SH-SY5Y (cell line): ENCODE data around the gene NUDC.

Experiments
- GATA2 ChIP-seq: IDR thresholded peaks from 2 replicates; pipeline ENCODE4 v1.6.1; 2011; ENCODE audit warnings: mild to moderate bottlenecking, low read depth, low read length
- GATA3 ChIP-seq: IDR thresholded peaks from 2 replicates; pipeline ENCODE4 v1.6.1; 2011; ENCODE audit warnings: low read depth, mild to moderate bottlenecking, low read length, moderate library complexity

- no peak for TF ChIP-seq GATA2
- TF ChIP-seq GATA3 = no peak
These were observed 24.2 kb upstream of the NUDC start for GRCh38 chr1:26897351-26897750.
